Measurements from ENCODE around the gene TSC22D4. TPM values are rescaled to one million over a fixed set of nuclear protein-coding genes. Genes with fewer than 3 reads are reported as not detected.
A peak's percentile ranks its signal among the peaks of the same experiment; 100 is the strongest.

Gene TSC22D4
- total and polyA plus RNA-seq, 2 donors (not counting 1 experiment from before 2014, with no cell fraction given): 13.2 to 21.1 TPM

GRCh38 chr7:100496509-100496908, 17.5 kb upstream of the TSC22D4 start:
- no peaks in the 10 kb centered on the region for H3K79me2 ChIP-seq (ENCODE audit: control insufficient read depth, insufficient read depth, low read length)
- no peaks in the 10 kb centered on the region for H3K4me1 ChIP-seq (ENCODE audit: control insufficient read depth, extremely low read depth, insufficient read depth, low read length)
- H3K27me3 ChIP-seq (ENCODE audit: control insufficient read depth, insufficient read depth, low read length): peaks cover 2% of the 10 kb centered on the region
- H3K4me2 ChIP-seq (ENCODE audit: extremely low read depth, insufficient read depth, low read length): no peak overlapping the region
- no peak for DNase-seq (ENCODE audit: low read depth in 2 of 2)
- no peak overlapping the region for H3K9ac ChIP-seq (ENCODE audit: insufficient read depth, low read length)
- H3K9me3 ChIP-seq (ENCODE audit: control insufficient read depth, insufficient read depth, low read depth, low read length): no peaks in the 10 kb centered on the region
- no peaks in the 10 kb centered on the region for H3K36me3 ChIP-seq (ENCODE audit: control insufficient read depth, insufficient read depth, low read length)
- no peaks in the 10 kb centered on the region for H4K20me1 ChIP-seq (ENCODE audit: control insufficient read depth, extremely low read depth, insufficient read depth, low read length)
- H3K27ac ChIP-seq (ENCODE audit: insufficient read depth, low read length): no peak overlapping the region
- H3K4me3 ChIP-seq (replicated peaks in 1 of 4; ENCODE audit: control extremely low read depth in 1 of 4, insufficient read depth in 1 of 4, low read depth in 3 of 4, low read length in 4 of 4): no peak overlapping the region
- no peak for TF ChIP-seq CTCF (conservative IDR thresholded peaks at IDR 0.05 in 1 of 2, IDR thresholded peaks at IDR 0.05 in 1 of 2; ENCODE audit: low read depth in 1 of 2, low read length in 2 of 2)
- TF ChIP-seq EZH2 (IDR thresholded peaks at IDR 0.05; ENCODE audit: low read length, missing control alignments): no peak
- H2AFZ ChIP-seq (ENCODE audit: low read length): no peak overlapping the region

- H3K9ac ChIP-seq (ENCODE audit: insufficient read depth, low read length): no peak overlapping the region
- H4K20me1 ChIP-seq (ENCODE audit: control insufficient read depth, extremely low read depth, insufficient read depth, low read length): no peaks in the 10 kb centered on the region
- no peaks in the 10 kb centered on the region for H3K4me1 ChIP-seq (ENCODE audit: control insufficient read depth, extremely low read depth, insufficient read depth, low read length)
- no peak overlapping the region for H2AFZ ChIP-seq (ENCODE audit: low read length)
- no peaks in the 10 kb centered on the region for H3K36me3 ChIP-seq (ENCODE audit: control insufficient read depth, insufficient read depth, low read length)
- H3K27me3 ChIP-seq (ENCODE audit: control insufficient read depth, insufficient read depth, low read length): peaks cover 2% of the 10 kb centered on the region
- H3K27ac ChIP-seq (ENCODE audit: insufficient read depth, low read length): no peak overlapping the region
- no peaks in the 10 kb centered on the region for H3K9me3 ChIP-seq (ENCODE audit: control insufficient read depth, insufficient read depth, low read depth, low read length)
- H3K4me3 ChIP-seq (replicated peaks in 1 of 4; ENCODE audit: control extremely low read depth in 1 of 4, insufficient read depth in 1 of 4, low read depth in 3 of 4, low read length in 4 of 4): peak overlapping the region in 1 of 4 experiments; percentile 17
- TF ChIP-seq CTCF (conservative IDR thresholded peaks at IDR 0.05 in 1 of 2, IDR thresholded peaks at IDR 0.05 in 1 of 2; ENCODE audit: low read depth in 1 of 2, low read length in 2 of 2): peak; percentile 5
- TF ChIP-seq EZH2 (IDR thresholded peaks at IDR 0.05; ENCODE audit: low read length, missing control alignments): no peak
- DNase-seq (ENCODE audit: low read depth in 2 of 2): peak; percentile 38
- no peaks in the 10 kb centered on the region for H3K79me2 ChIP-seq (ENCODE audit: control insufficient read depth, insufficient read depth, low read length)
- H3K4me2 ChIP-seq (ENCODE audit: extremely low read depth, insufficient read depth, low read length): peak overlapping the region; percentile 46
Measured at GRCh38 chr7:100493476-100494264, 14.7 kb upstream of the TSC22D4 start.

GRCh38 chr7:100492738-100493475, 13.9 kb upstream of the TSC22D4 start:
- Histone ChIP-seq H3K4me2 (ENCODE audit: extremely low read depth, insufficient read depth, low read length) (peak overlapping the region; percentile 46), H3K9me3 (ENCODE audit: control insufficient read depth, insufficient read depth, low read depth, low read length) (no peaks in the 10 kb centered on the region), H3K36me3 (ENCODE audit: control insufficient read depth, insufficient read depth, low read length) (no peaks in the 10 kb centered on the region), H3K79me2 (ENCODE audit: control insufficient read depth, insufficient read depth, low read length) (no peaks in the 10 kb centered on the region), H4K20me1 (ENCODE audit: control insufficient read depth, extremely low read depth, insufficient read depth, low read length) (no peaks in the 10 kb centered on the region), H2AFZ (ENCODE audit: low read length) (no peak overlapping the region), H3K27me3 (ENCODE audit: control insufficient read depth, insufficient read depth, low read length) (peaks cover 2% of the 10 kb centered on the region), H3K4me3 (replicated peaks in 1 of 4; ENCODE audit: control extremely low read depth in 1 of 4, insufficient read depth in 1 of 4, low read depth in 3 of 4, low read length in 4 of 4) (no peak overlapping the region), H3K9ac (ENCODE audit: insufficient read depth, low read length) (no peak overlapping the region), H3K4me1 (ENCODE audit: control insufficient read depth, extremely low read depth, insufficient read depth, low read length) (no peaks in the 10 kb centered on the region), H3K27ac (ENCODE audit: insufficient read depth, low read length) (no peak overlapping the region)
- no peak for DNase-seq (ENCODE audit: low read depth in 2 of 2)
- no peak for TF ChIP-seq EZH2 (IDR thresholded peaks at IDR 0.05; ENCODE audit: low read length, missing control alignments)
- no peak for TF ChIP-seq CTCF (conservative IDR thresholded peaks at IDR 0.05 in 1 of 2, IDR thresholded peaks at IDR 0.05 in 1 of 2; ENCODE audit: low read depth in 1 of 2, low read length in 2 of 2)

Data from fibroblast of lung (primary cell).